Cerebellar nuclear complex (tissue), 1 donor: ENCODE results near the gene NFE2L3.
"Not testable (repeated sequence)": the region's sequence is repeated elsewhere in the genome, so short reads cannot be mapped to it uniquely, and the experiment has no call there.

Source experiments
- DNase-seq, 2 experiments: peaks; one replicate each; lab custom pipeline; 2025; lab: John Stamatoyannopoulos, UW

Gene NFE2L3

DNA sequence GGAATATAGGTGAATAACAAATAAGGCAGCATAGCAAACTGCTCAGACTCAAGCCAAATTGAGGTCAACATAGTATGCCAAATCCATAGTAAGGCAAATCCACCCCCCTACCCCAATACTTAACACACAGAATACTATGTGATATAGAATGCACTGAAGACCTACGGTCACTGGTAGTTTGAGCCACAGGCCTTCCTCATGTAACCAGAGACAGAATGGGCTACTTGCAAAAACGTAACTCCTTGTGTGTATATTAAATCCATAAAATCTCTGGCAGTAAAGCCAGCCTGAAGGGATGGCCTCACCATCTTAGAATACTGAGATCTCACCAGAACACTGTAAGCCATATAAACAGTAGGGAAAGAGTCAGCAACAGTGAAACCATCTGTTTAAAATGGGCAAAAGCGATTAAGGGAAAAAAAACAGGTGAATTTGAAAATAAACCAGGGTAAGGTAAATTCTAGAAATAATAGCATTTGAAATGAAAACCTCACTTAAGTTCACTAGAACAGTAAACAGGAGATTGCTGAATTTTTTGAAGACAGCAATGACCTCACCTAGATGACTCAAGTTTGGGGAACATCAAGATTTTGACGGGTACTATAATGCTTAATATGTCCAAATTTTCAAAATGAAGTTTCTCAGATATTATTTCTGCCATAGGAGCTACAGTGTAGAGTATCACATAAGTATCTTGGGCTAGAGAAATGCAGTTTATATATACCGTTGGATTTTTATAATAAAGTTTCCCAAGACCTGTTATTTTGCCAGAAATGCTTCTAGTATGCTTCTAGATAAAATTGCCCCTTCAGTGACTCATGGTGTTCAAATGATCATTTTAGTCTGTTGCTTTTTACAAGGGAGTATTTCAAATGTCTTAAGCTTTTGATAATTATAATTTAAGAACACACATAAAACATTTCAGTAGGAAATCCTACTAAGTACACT is 34.6 kb downstream of the NFE2L3 start:
- DNase-seq, result no peak

DNA sequence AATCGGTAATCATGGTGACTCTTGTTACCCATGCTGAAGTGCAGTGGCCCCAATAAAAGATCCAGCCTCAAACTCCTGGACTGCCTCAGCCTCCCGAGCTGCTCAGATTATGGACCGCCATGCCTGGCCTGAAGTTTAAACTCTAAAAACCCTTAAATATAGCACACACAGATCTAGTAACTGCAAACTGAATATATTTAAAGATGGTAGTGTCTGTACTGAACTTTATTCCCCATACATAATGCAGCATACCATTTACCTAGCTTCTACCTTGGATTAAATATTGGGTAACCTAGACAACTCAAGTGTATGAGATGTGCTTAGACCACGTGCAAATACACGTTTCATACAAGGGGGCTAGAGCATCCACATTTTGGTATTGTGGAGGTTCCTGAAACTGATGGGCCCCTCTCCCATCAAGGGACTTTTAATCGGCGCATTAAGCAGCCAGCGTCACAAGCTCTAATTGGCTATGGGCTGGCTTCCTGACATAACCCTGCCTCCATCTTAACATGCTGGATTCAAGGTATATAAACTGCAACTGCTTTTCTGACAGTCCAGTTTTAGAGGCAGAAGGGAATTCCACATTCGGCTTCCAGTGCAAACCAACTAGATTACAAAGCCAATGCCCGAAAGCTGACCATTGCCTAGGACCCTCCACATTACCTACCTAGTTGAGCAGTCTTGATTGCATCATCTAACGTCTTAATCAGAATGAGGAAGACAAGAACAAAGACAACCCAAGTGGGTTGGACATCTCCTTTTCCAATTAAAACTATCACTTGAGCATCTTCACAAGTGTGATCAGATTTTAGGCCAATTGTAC is 35.6 kb downstream of the NFE2L3 start:
- DNase-seq, result no peak

DNA sequence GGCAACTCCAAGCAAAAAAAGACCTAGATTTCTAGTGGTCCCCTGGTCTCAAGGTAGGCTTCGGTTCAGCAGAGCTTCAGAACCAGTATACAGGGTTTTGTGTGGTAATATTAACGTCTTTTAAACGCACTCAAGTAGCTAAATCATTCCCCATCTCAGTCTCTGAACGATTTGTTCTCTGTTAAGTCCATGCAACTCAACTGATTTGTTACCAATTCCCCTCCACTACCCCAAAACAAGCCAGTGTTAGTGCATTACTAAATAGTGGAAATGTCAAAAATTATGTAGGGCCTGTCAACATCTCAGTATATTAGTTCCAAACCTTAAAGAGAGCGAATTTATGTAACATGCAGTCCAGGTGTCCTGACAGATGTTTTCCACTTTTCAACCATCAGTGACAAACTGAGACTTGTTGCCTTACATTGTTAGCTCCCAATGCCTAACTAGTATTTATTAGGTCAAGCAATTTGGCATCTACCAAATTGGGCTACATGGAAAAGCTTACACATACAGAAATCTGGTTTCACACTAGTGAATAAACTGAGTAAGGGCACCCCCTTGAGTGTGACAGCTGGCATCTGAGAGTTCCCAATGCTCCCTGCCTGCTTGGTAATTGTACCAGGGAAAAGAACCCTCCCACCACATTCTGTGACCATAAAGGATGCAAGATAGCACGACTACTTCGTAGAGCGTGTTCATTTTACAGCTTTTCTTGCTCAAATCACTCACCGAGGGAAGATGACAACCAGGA is 36.4 kb downstream of the NFE2L3 start:
- no peak for DNase-seq

DNA sequence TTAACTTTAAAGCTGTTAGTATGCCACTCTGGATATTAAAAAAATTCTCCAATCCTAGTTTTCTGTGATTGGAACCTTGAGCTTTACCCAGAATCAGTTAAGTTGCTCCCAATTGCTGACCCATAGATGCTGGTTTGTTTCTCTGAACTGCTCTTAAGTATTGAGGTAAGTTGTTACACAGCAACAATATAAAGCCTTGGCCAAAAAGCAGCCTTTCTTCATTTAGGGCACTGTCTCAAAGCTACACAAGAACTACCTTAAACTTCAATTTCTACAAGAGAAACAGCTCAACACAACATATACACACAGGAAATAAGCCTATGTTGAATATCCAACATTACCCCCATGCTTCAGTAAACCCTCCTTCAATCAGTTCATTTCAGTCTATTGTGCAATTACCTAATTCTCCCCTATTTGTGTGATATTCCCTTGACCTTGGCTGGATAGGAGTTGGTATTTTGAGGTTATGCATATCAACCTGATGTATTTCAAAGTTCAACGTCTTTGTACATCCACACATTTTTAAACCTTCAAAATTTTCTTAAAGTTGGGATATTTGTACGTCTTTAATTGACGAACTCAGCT is 37.1 kb downstream of the NFE2L3 start:
- no peak for DNase-seq

DNA sequence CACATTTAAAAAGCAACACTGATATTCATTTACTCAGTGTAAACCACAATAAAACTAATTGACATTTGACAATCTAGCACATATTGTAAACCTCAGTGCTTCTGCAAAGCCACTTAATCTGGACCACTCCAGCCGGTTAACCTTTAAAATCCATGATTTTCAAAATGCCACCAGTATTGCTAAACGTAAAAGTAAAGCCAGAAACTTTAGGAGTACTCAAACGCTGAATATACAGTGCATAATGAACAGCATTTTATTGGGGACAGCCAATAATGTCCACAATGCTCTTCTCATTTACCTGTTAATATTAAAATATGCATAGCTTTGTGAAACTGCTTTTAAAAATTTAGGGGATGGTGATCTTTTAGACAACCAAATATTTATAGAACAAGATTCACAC is 37.7 kb downstream of the NFE2L3 start:
- no peak for DNase-seq

DNA sequence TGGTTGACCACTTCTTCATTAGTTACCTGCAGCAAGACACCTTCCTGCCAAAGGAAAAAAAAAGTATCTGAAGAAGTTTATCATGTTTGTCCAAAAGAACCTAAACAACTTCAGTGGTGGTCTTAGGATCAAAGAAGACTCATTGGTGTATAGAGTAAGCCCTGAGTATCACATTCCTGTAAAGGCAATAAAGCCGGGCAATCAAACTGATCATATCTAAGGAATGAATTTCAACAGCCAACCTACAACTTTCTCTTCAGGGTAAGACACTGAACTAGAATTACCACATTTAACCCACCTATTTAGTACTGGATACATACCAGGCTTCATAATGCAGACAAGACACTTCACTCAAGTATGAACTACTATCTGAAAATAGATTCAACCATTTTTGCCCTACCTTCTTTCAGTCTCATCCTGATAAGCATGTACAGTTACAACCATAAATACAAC is 38.4 kb downstream of the NFE2L3 start:
- no peak for DNase-seq

DNA sequence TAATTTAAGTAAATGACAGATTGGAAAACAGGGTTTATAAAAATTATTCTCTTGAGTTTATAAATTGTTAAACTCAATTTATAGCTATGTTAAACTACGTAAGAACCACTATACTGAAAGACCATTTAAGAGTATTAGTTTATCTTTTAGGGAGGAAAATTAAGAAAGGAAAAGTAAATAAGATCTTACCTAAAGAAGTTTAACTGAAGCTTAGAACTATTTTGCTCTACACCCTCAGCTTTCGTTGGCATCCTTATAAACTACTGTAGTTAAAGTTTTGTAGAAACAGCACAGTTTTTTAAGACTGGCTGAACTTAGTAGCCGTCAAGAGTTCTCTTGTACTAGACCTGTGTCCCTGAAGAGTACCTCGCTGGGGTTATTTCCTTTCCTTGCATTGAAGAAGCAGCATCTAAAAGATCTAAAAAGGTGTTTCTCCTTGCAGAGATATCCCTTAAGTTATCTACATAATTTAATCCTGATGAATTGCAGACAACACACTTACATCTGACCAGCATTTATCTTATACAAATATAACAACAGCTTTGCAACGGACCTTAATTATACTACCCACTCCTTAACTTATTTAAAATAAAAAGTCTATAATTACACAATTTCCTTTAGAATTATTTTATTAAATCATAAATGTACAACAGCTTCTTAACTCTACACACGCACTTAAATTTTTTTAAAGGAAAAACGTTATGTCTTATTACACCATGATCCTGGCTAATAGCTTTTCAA is 39.4 kb downstream of the NFE2L3 start:
- DNase-seq, result no peak

DNA sequence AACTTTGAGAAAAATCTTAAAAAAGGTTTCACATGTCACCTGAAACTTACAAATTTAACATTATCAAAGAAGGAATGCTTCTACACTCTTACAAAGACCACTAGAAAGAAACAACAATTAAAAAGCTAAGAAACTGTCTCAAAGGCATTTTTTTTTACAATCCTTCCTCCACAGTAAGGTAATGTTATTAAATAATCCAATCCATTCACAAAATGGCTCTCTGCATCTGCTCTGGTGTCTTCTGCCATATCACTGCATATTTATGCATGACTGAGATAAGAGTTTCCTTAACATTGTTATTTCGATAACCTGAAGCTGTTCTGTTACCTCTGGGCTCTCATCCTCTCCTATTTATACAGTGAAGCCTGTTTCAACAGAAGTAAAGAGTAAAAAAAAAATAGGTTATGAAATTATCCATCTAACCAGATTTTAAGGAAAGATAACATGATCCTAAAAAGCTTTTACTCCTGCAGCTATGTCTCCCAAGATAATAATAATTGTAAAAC is 40.0 kb downstream of the NFE2L3 start:
- no peak for DNase-seq

DNA sequence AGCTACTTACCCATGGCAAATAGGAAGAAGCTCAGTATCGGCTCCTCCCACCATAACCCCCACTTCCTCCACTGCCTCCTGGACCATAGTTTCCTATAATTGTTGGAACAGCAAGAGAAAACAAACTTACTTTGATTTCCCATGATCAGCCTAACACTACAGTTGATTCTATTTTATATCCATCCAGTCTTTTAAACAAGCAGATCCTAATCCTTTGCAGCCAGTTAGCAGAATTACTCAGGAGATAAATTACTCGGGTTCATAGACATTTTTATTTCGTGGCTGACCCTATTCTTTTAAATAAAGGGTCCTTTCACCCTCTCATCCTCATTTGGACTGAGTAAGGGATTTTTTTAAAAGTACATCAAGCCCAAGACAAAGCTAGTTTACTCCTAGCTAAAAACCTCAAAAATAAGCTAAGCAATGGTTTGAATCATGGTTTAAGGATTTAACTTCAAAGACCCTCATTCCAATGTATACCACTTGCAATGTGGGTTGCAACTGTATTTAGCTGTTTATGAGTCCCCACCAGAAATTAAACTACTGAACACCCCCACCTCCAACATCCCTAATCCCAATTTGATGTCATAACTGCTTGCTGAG is 40.6 kb downstream of the NFE2L3 start:
- no peak for DNase-seq

DNA sequence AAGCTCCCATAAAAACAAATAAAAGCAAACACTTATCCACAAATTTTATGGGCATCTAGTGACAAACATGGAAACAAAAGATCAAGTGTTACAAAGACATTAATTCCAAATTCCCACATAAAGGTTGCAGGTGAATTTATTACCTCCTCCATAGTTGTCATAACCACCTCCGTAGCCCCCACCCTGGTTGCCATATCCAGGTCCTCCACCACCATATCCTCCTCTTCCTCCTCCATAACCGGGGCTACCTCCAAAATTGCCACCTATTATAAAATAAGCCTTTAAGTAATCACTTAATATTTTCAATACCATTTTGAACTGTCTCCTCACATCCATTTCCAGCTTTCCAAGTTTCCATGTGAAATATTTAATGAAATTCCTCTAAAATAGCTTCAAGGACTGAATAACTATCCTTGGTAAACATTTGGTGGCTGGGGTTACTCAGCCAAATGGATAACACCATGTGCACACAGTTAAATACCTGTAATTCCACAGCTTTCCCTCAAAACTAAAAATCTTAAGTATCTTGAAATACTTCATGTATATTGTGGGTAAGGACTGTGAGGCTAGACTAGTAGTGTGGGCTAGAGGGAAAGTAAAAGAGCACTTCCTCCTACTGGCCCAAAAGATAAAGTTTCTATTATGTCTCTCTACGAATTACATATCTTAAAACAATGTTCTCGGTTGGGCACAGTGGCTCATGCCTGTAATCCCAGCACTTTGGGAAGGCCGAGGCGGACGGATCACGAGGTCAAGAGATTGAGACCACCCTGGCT is 41.6 kb downstream of the NFE2L3 start:
- DNase-seq, result no peak

DNA sequence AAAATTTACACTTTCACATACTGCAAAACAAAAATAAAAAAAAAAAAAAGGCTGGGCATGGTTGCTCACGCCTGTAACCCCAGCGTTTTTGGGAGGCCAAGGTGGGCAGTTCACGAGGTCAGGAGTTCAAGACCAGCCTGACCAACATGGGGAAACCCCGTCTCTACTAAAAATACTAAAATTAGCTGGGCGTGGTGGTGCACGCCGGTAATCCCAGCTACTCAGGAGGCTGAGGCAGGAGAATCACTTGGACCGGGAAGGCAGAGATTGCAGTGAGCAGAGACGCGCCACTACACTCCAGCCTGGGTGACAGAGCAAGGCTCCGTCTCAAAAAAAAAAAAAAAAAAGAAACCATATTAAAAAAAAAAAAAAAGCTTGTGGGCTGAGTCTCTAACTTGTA is 42.8 kb downstream of the NFE2L3 start:
- DNase-seq, result not testable (repeated sequence)

DNA sequence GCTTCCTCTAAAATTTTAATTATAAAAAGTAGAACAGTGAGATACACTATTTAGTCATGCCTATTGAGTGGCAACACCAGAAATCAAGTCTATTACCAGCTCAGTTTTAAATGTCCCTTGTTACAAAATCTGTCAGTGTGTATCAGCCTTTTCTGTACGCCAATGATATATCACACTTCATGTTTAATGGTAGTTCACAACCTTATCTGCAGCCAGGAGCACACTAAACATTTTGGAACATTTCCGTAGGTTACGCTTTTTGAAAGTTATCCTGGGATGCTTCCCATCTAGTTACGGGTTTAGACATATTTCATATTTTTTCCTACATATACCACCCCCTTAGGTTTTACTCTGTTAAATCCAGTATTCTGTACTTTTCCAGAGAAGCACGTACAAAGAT is 43.2 kb downstream of the NFE2L3 start:
- DNase-seq, result no peak

DNA sequence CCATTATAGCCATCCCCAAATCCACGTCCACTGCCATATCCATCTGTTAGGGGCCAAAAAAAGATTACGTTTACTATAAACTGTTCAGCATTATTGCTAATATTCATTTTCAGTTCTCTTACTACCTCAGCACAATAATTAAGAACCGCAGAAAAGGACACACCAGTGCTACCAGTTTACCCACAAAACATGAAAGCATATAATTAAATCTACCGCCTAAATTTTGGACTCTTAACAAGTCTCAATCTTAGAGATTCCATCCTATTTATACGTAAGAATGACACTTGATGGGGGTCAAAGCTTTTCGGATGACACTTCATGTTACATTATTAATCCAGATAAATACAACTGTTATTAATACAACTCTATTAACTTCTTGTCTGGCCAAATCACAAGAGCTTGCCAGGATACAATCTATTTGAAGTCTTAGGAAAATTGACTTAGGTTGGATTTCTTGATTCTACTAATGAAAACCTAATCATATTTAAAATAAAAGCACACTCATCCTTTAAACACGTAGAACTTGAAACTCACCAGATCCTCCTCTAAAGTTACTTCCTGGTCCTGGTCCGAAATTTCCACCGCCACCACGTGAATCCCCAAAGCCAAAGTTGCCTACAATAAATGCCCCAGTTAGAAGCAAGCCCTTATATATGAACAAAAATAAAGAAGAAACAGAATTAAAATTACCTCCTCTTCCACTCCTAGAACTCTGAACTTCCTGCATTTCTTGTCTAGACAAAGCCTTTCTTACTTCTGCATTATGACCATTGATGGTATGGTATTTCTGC is 44.1 kb downstream of the NFE2L3 start:
- DNase-seq, result no peak

DNA sequence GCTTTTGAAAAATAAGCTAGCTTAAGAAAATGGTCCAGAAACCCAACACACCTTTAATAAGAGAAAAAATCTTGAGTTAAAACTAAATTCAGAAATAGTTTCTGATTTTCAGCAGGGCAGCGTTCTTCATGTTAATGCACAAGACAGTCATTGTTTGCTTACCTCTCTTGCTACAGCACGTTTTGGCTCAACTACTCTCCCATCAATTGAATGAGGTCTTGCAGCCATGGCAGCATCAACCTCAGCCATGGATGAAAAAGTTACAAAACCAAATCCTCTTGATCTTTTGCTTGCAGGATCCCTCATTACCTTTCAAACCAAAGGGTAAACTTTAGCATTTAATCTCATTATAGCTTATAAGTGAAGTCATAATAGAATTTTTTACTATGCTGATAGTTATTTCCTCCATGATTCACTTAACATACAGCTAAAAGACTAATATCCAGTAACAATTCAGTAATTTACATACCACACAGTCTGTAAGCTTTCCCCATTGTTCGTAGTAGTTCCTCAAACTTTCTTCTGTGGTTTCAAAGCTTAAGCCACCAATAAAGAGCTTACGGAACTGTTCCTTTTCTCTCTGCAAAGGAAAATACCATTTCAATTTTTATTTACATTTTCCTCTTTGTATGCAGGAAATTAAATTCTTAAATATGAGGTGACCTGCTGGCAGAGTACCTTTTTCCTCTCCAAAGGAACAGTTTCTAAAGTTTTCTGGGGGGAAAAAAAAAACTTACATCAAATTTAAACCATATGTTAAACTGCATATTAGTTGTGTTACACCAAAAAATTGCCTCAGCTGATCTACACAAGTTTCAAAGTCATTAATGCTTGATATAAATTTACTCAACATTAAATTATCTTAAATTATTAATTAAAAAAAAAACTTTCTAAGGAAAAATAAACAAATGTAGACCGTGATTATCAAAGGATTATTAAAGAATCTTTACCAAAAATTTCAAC is 45.4 kb downstream of the NFE2L3 start:
- DNase-seq, result no peak

DNA sequence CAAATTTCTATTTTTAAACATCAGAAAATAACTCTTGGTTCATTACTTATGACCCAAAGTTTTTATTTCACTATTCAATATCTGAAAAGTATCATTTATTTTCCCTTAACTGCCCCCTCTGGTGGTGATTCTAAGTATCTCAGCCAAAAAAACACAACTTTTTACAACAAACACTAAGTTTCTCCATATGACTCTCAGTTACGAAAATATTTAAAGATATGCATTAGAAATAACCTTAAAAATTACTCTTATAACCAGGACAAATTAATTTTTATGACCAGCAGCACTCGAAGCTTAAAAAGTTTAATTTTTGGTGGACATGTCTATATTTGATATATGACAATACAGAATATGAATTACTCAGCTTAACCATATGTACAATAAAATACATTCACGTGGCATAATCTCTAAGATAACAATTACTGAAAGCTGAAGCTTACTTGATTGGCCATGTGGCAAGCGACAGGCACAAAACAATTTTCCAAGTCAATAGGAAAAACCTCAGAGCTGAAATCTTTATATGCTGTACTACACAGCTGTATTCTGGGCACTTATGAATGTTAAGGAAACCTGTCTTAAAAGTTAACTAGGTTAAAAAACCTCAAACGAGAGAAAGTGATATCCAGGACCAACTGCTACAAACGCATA is 46.3 kb downstream of the NFE2L3 start:
- no peak for DNase-seq

DNA sequence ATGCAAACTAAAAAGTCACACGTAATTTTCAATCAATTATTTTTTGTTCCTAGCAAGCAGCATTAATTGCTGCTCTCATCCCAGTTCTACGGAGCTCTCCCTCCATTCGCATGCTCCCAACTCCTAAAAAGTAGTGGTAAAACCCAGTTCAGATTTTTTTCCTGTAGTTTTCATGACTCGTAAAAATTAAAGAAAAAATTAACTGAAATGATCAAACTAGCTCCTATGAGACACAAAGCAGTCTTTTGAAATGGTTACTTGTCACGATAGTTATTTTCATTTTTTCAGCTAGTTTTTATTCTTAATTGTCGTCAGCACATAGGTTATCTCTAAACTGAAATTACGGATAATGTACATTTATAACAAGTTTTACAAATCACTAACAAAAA is 46.8 kb downstream of the NFE2L3 start:
- DNase-seq, result no peak
